Hepatocyte (in vitro differentiated cells): ENCODE results near the gene NCOA3. TPM values are rescaled to one million over a fixed set of nuclear protein-coding genes. Genes with fewer than 3 reads are reported as not detected.

Experiments
- DNase-seq: peaks from one replicate; pipeline ENCODE4 v3.0.0-alpha.2; 2016; ENCODE audit warnings: low spot score
- H2AFZ ChIP-seq: fragments of 200-600 bp; sonication (generic); 2 replicates; pipeline ENCODE4 v1.6.0; 2016; ENCODE audit warnings: antibody characterized with exemption, mild to moderate bottlenecking
- H3K27ac ChIP-seq: fragments of 200-600 bp; sonication (generic); 2 replicates; pipeline ENCODE4 v1.5.1; 2016; ENCODE audit warnings: mild to moderate bottlenecking
- H3K27me3 ChIP-seq: fragments of 200-600 bp; sonication (generic); 2 replicates; pipeline ENCODE4 v1.6.1; 2016
- H3K36me3 ChIP-seq: fragments of 200-600 bp; sonication (generic); replicated peaks from 2 replicates; pipeline ENCODE4 v1.5.1; 2016; ENCODE audit warnings: low read depth; ENCODE audit not compliant: insufficient read depth
- H3K4me1 ChIP-seq: fragments of 200-600 bp; sonication (generic); 2 replicates; pipeline ENCODE4 v1.5.1; 2016; ENCODE audit warnings: mild to moderate bottlenecking, moderate library complexity; ENCODE audit not compliant: insufficient read depth
- H3K4me2 ChIP-seq: fragments of 200-600 bp; sonication (generic); 2 replicates; pipeline ENCODE4 v1.6.0; 2016
- H3K4me3 ChIP-seq: fragments of 200-600 bp; sonication (generic); 2 replicates; pipeline ENCODE4 v1.5.1; 2016; ENCODE audit warnings: mild to moderate bottlenecking
- H3K79me2 ChIP-seq: fragments of 200-600 bp; sonication (generic); 2 replicates; pipeline ENCODE4 v1.6.0; 2017; ENCODE audit warnings: mild to moderate bottlenecking
- H3K9me2 ChIP-seq: fragments of 200-600 bp; sonication (generic); replicated peaks from 2 replicates; pipeline ENCODE4 v1.6.0; 2017; ENCODE audit warnings: mild to moderate bottlenecking; ENCODE audit not compliant: insufficient read depth
- H3K9me3 ChIP-seq: fragments of 200-600 bp; sonication (generic); 2 replicates; pipeline ENCODE4 v1.5.1; 2016; ENCODE audit warnings: low read depth, mild to moderate bottlenecking
- H4K20me1 ChIP-seq: fragments of 200-600 bp; sonication (generic); 2 replicates; pipeline ENCODE4 v1.6.0; 2016; ENCODE audit warnings: mild to moderate bottlenecking; ENCODE audit not compliant: insufficient read depth, poor library complexity, severe bottlenecking
- EZH2 ChIP-seq: fragments of 200-600 bp; sonication (generic); IDR thresholded peaks from 2 replicates; pipeline ENCODE4 v1.6.1; 2016; ENCODE audit warnings: antibody characterized with exemption, mild to moderate bottlenecking, borderline replicate concordance
- EZH2phosphoT487 ChIP-seq: fragments of 200-600 bp; sonication (generic); IDR thresholded peaks from one replicate; pipeline ENCODE4 v1.6.1; 2018; ENCODE audit warnings: antibody characterized with exemption, mild to moderate bottlenecking, low read depth, moderate library complexity; ENCODE audit not compliant: unreplicated experiment, severe bottlenecking
- WGBS: methylation state at CpG from one replicate; pipeline ENCODE4 v1.1.6; 2016; ENCODE audit warnings: low lambda C conversion rate; ENCODE audit errors: missing lambda C conversion rate; 5-methylcytosine and 5-hydroxymethylcytosine counted together
- polyA plus RNA-seq: library from polyadenylated mRNA; unstranded; fragments of >200 nt; fragmentation: Nextera tagmentation; extraction: Ambion mirVana; gene quantifications from 2 replicates; pipeline ENCODE4 v1.2.1, GENCODE V29; 2016
- total RNA-seq: library from RNA; depleted of rRNA; stranded (reverse); fragments of >200 nt; gene quantifications from 2 replicates; pipeline ENCODE4 v1.2.3, GENCODE V29; 2014
- TF ChIP-seq, protein P1 (sequence below): fragments of 200-600 bp; sonication (generic); IDR thresholded peaks from 2 replicates; pipeline ENCODE4 v1.5.1; 2016; ENCODE audit warnings: antibody characterized with exemption, mild to moderate bottlenecking; ENCODE audit not compliant: poor library complexity

Gene NCOA3
- total and polyA plus RNA-seq, 2 experiments from 2014 or later, result 12.7 to 28.6 TPM

DNA sequence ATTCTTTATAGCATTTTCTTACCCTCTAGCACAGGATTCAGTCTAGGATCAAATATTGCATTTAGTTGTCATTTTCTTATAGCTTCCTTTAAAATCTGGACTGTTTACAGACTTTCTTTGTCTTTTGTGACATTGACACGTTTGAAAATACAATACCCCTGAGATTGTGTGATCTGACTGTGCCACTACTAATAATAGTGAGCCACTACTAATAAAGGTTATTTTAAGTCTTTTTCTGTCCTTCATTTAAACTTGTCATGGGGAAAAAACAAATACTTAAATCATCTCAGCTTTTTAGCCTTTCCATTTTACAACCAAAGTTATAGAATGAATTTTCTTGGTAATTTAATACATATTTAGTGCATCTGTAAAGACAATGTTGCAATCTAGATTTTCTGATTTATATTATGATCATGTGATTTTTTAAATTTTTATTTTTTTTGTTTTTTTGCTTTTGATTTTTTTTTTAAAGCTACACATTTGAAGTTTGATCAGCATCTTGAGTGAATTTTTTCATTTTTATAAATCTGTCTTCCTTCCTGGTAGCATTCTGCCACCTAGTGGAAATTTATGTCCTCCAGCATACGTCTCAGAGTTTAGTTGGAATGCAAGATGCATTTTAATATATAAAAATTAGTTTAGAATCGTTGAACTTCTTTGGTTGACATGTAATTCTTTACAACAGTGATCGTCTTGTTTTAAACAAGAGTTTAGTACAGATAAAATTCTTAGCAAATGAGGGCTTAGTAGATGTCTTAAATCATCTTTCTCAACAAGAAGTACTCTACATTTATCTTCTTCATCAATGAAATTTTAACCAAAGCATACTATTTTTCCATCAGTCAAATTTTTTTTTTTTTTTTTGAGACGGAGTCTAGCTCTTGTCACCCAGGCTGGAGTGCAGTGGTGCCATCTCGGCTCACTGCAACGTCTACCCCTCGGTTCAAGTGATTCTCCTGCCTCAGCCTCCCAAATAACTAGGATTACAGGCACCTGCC, 119.4 kb downstream of the NCOA3 start:
- TF ChIP-seq, protein P1, sequence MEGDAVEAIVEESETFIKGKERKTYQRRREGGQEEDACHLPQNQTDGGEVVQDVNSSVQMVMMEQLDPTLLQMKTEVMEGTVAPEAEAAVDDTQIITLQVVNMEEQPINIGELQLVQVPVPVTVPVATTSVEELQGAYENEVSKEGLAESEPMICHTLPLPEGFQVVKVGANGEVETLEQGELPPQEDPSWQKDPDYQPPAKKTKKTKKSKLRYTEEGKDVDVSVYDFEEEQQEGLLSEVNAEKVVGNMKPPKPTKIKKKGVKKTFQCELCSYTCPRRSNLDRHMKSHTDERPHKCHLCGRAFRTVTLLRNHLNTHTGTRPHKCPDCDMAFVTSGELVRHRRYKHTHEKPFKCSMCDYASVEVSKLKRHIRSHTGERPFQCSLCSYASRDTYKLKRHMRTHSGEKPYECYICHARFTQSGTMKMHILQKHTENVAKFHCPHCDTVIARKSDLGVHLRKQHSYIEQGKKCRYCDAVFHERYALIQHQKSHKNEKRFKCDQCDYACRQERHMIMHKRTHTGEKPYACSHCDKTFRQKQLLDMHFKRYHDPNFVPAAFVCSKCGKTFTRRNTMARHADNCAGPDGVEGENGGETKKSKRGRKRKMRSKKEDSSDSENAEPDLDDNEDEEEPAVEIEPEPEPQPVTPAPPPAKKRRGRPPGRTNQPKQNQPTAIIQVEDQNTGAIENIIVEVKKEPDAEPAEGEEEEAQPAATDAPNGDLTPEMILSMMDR, result peak; percentile 94
- TF ChIP-seq EZH2phosphoT487 (no peak), EZH2 (no peak)
- no peaks in the 10 kb centered on the region for H3K27me3 ChIP-seq
- no peaks in the 10 kb centered on the region for H3K9me2 ChIP-seq
- no peaks in the 10 kb centered on the region for H3K9me3 ChIP-seq
- 64% methylated on average over 8 of the region's 8 CpGs for WGBS
- H3K4me3 ChIP-seq, result no peak overlapping the region
- no peaks in the 10 kb centered on the region for H3K36me3 ChIP-seq
- H3K27ac ChIP-seq, result no peak overlapping the region
- H3K4me2 ChIP-seq, result no peak overlapping the region
- peak; percentile 69 for DNase-seq
- H3K4me1 ChIP-seq, result no peaks in the 10 kb centered on the region
- no peaks in the 10 kb centered on the region for H4K20me1 ChIP-seq
- peaks cover 8% of the 10 kb centered on the region for H3K79me2 ChIP-seq
- H2AFZ ChIP-seq, result no peak overlapping the region

DNA sequence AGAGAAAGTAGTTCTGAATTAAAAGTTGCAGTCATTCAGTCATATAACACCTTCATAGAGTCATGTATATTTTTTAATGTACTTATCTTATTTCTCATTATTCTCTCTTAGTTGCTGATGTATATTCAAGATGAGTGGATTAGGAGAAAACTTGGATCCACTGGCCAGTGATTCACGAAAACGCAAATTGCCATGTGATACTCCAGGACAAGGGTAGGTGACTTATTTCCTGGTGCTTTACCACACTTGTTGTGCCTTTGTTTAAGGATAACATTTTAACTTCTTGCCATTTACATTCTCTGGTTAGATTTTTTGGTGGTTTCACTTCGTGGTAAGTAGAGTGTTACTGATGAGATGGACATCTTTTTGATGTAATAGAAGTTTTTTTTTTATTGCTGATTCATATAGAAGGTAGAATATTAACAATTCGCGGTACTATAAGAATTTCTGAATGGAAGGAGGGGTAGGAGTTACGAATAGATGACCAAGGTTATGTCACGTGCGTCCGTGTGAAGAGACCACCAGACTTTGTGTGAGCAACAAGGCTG, 120.5 kb downstream of the NCOA3 start:
- WGBS, result 96% methylated on average over 9 of the region's 9 CpGs
- H3K27me3 ChIP-seq, result no peaks in the 10 kb centered on the region
- H3K27ac ChIP-seq, result no peak overlapping the region

DNA sequence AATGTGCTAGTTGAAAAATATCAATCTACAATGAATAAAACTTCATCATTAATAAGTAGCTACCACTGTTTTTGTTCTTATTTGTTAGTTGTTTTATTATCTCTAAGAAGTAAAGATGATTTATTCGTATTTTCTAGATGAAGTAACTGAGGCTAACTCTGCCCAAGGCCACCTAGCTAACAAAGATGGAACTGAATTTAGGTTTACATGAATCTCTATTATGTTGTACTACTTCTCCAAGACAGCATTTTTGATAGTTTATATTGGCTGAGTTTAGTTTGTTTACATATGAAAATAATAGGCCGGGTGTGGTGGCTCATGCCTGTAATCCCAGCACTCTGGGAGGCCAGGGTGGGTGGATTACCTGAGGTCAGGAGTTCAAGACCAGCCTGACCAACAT, 121.5 kb downstream of the NCOA3 start:
- H3K27me3 ChIP-seq, result no peaks in the 10 kb centered on the region
- H3K36me3 ChIP-seq, result no peaks in the 10 kb centered on the region
- no peaks in the 10 kb centered on the region for H3K9me2 ChIP-seq
- H3K4me2 ChIP-seq, result no peak overlapping the region
- no peak overlapping the region for H3K27ac ChIP-seq
- no peak overlapping the region for H2AFZ ChIP-seq
- H3K9me3 ChIP-seq, result no peaks in the 10 kb centered on the region
- no peaks in the 10 kb centered on the region for H3K4me1 ChIP-seq
- H3K4me3 ChIP-seq, result no peak overlapping the region
- no peak for TF ChIP-seq EZH2
- TF ChIP-seq EZH2phosphoT487, result no peak
- TF ChIP-seq, protein P1, result no peak
- H3K79me2 ChIP-seq, result peaks cover 8% of the 10 kb centered on the region
- no peak for DNase-seq
- no peaks in the 10 kb centered on the region for H4K20me1 ChIP-seq
- 87% methylated on average over 2 of the region's 2 CpGs for WGBS

More for the DNA sequence above, 120.5 kb downstream of the NCOA3 start:
- Histone ChIP-seq H3K9me3 (no peaks in the 10 kb centered on the region), H3K9me2 (no peaks in the 10 kb centered on the region), H3K4me3 (no peak overlapping the region), H3K4me1 (no peaks in the 10 kb centered on the region), H2AFZ (no peak overlapping the region), H4K20me1 (no peaks in the 10 kb centered on the region), H3K36me3 (no peaks in the 10 kb centered on the region), H3K79me2 (peaks cover 8% of the 10 kb centered on the region), H3K4me2 (no peak overlapping the region)
- no peak for DNase-seq
- TF ChIP-seq, protein P1, result no peak
- TF ChIP-seq EZH2, result no peak
- no peak for TF ChIP-seq EZH2phosphoT487
